Activated CD4-positive, alpha-beta T cell treated with anti-CD3 and anti-CD28 coated beads for 36 hours (primary cell): Measurements from ENCODE around the gene CCL25. TPM values are rescaled to one million over a fixed set of nuclear protein-coding genes. Genes with fewer than 3 reads are reported as not detected.
"Not testable (repeated sequence)": the region's sequence is repeated elsewhere in the genome, so short reads cannot be mapped to it uniquely, and the experiment has no call there.

Experiments used
- ATAC-seq: fragments of 200-7000 bp; cut with Tn5 transposase; one replicate; pipeline ENCODE4 v1.10.0; 2021; ENCODE audit warnings: mild to moderate bottlenecking, moderate library complexity
- CTCF ChIA-PET: fragments of 350-600 bp; sonication (Branson Sonifier 250); formaldehyde crosslinking; loops from one replicate; lab custom pipeline; 2021; ENCODE audit warnings: antibody characterized with exemption; lab: Charles Lee
- POLR2A ChIA-PET: fragments of 350-600 bp; sonication (Branson Sonifier 250); formaldehyde crosslinking; loops from one replicate; lab custom pipeline; 2021; ENCODE audit warnings: antibody characterized with exemption, inconsistent platforms; lab: Charles Lee
- DNase-seq: peaks from one replicate; pipeline ENCODE4 v3.0.0-alpha.2; 2020
- H3K27ac Mint-ChIP-seq: one replicate; pipeline ENCODE4 v1.8.0; 2021; ENCODE audit warnings: mixed read lengths
- H3K27me3 Mint-ChIP-seq: one replicate; pipeline ENCODE4 v1.8.0; 2021; ENCODE audit warnings: mixed read lengths
- H3K36me3 Mint-ChIP-seq: one replicate; pipeline ENCODE4 v1.8.0; 2021; ENCODE audit warnings: low read depth, mixed read lengths
- H3K4me1 Mint-ChIP-seq: one replicate; pipeline ENCODE4 v1.8.0; 2021; ENCODE audit warnings: mixed read lengths
- H3K4me3 Mint-ChIP-seq: one replicate; pipeline ENCODE4 v1.8.0; 2021; ENCODE audit warnings: mild to moderate bottlenecking, moderate library complexity, mixed read lengths
- H3K9me3 Mint-ChIP-seq: one replicate; pipeline ENCODE4 v1.8.0; 2021; ENCODE audit warnings: low read depth, mixed read lengths
- intact Hi-C, 2 experiments: fragments of 100-400 bp; cut with DNase I in 1 of 2; cut with micrococcal nuclease in 1 of 2; formaldehyde crosslinking; loops; one replicate each; pipeline versions ENCODE4 v1.14.2 to v1.15.1; 2022 to 2024; cut with DNase I, micrococcal nuclease
- total RNA-seq, 2 experiments: library from RNA; stranded (reverse); gene quantifications; one replicate each; pipeline ENCODE4 v1.2.3, GENCODE V29; 2021

Gene CCL25
- total RNA-seq, result under 1 TPM in 1 of 2 experiments, not detected in 1; 0.26 TPM

- H3K4me1 Mint-ChIP-seq, result peaks cover 11% of the 10 kb centered on the region
- no peaks in the 10 kb centered on the region for H3K36me3 Mint-ChIP-seq
- ATAC-seq (no peak), DNase-seq (no peak)
- H3K27me3 Mint-ChIP-seq, result peaks cover 3% of the 10 kb centered on the region
- no peak within 1 kb of the TSS for H3K4me3 Mint-ChIP-seq
- POLR2A ChIA-PET, result interaction anchor here (0.5 kb wide), 1 partner anchor 239 kb away, joined by 4 read pairs; no protein-coding TSS in a partner anchor
- H3K9me3 Mint-ChIP-seq, result no peaks in the 10 kb centered on the region
- intact Hi-C loops, result no loop called here
- no peak within 1 kb of the TSS for H3K27ac Mint-ChIP-seq
- CTCF ChIA-PET, result no interaction called here
These were observed at the start of gene CCL25 for GRCh38 chr19:8052464-8052859. TSS of gene CCL25 (plus strand) at chr19:8052760. CDS start at chr19:8053050, 290 bp downstream.

GRCh38 chr19:8004001-8004400 lies 48.6 kb upstream of the CCL25 start:
- POLR2A ChIA-PET, result interaction anchor here (0.7 kb wide), 1 partner anchor 60 kb away, joined by 17 read pairs; no protein-coding TSS in a partner anchor
- Mint-ChIP-seq H3K9me3 (no peaks in the 10 kb centered on the region), H3K4me1 (peaks cover 44% of the 10 kb centered on the region), H3K36me3 (peaks cover 19% of the 10 kb centered on the region), H3K27ac (peak overlapping the region; percentile 94), H3K4me3 (peak overlapping the region; percentile 95), H3K27me3 (no peaks in the 10 kb centered on the region)
- DNase-seq (no peak), ATAC-seq (no peak)
- intact Hi-C loops, result loop anchor here (2.0 kb wide), 3 partner anchors 59 to 387 kb away; partner anchors contain the start of gene RAB11B (in 1 of the 2)
- CTCF ChIA-PET, result interaction anchor here (0.7 to 2.9 kb wide), 2 partner anchors 27 to 60 kb away, joined by 6 to 9 read pairs; partner anchors contain the start of gene TIMM44

- DNase-seq (peak; percentile 44), ATAC-seq (peak; percentile 4)
- CTCF ChIA-PET, result interaction anchor here (0.6 to 2.9 kb wide), 3 partner anchors 26 to 508 kb away, joined by 3 to 9 read pairs (median 6); partner anchors contain the start of gene TIMM44
- no peaks in the 10 kb centered on the region for H3K9me3 Mint-ChIP-seq
- H3K4me3 Mint-ChIP-seq, result peak overlapping the region; percentile 95
- H3K4me1 Mint-ChIP-seq, result peaks cover 42% of the 10 kb centered on the region
- POLR2A ChIA-PET, result interaction anchor here (0.6 to 0.7 kb wide), 2 partner anchors 44 to 60 kb away, joined by 4 to 17 read pairs; no protein-coding TSS in a partner anchor
- peak overlapping the region; percentile 94 for H3K27ac Mint-ChIP-seq
- intact Hi-C loops, result loop anchor here (1.0 to 5.0 kb wide), 12 partner anchors 45 to 1432 kb away; partner anchors contain the start of genes MAP2K7 (in 1 of the 2), MBD3L1 (in 1 of the 2), NDUFA7 (in 1 of the 2) and RAB11B (in 1 of the 2)
- H3K27me3 Mint-ChIP-seq, result no peaks in the 10 kb centered on the region
- peaks cover 16% of the 10 kb centered on the region for H3K36me3 Mint-ChIP-seq
These were observed 47.6 kb upstream of the CCL25 start for GRCh38 chr19:8004723-8005513.

GRCh38 chr19:8005534-8006256 lies 46.9 kb upstream of the CCL25 start, which contains the start of gene ELAVL1:
TSS of gene ELAVL1 (minus strand) at chr19:8005641. CDS start at chr19:7991815, 13,826 bp downstream.
- CTCF ChIA-PET, result interaction anchor here (0.6 to 2.9 kb wide), 5 partner anchors 60 to 509 kb away, joined by 3 to 9 read pairs (median 5); partner anchors contain the start of genes SNAPC2 and TIMM44
- peak; percentile 93 for ATAC-seq
- Mint-ChIP-seq H3K9me3 (no peaks in the 10 kb centered on the region), H3K27ac (peak within 1 kb of the TSS; percentile 94), H3K36me3 (peaks cover 13% of the 10 kb centered on the region), H3K4me3 (peak within 1 kb of the TSS; percentile 95), H3K4me1 (peaks cover 36% of the 10 kb centered on the region), H3K27me3 (no peaks in the 10 kb centered on the region)
- POLR2A ChIA-PET, result interaction anchor here (1.3 kb wide), 1 partner anchor 62 kb away, joined by 3 read pairs; the partner anchor contains the start of gene TIMM44
- peak; percentile 95 for DNase-seq
- intact Hi-C loops, result loop anchor here (1.0 to 5.0 kb wide), 12 partner anchors 45 to 1432 kb away; partner anchors contain the start of genes MAP2K7 (in 1 of the 2), MBD3L1 (in 1 of the 2), NDUFA7 (in 1 of the 2) and RAB11B (in 1 of the 2)

GRCh38 chr19:8017808-8018207 lies 34.8 kb upstream of the CCL25 start:
- ATAC-seq (peak; percentile 93), DNase-seq (peak; percentile 61)
- ChIA-PET CTCF (no interaction called here), POLR2A (no interaction called here)
- Mint-ChIP-seq H3K36me3 (peaks cover 2% of the 10 kb centered on the region), H3K27ac (no peak overlapping the region), H3K4me3 (no peak overlapping the region), H3K9me3 (no peaks in the 10 kb centered on the region), H3K4me1 (no peaks in the 10 kb centered on the region), H3K27me3 (no peaks in the 10 kb centered on the region)
- intact Hi-C loops, result no loop called here

- H3K36me3 Mint-ChIP-seq, result peaks cover 2% of the 10 kb centered on the region
- ChIA-PET POLR2A (no interaction called here), CTCF (no interaction called here)
- no peaks in the 10 kb centered on the region for H3K4me1 Mint-ChIP-seq
- no peaks in the 10 kb centered on the region for H3K9me3 Mint-ChIP-seq
- H3K27ac Mint-ChIP-seq, result no peak overlapping the region
- H3K27me3 Mint-ChIP-seq, result no peaks in the 10 kb centered on the region
- intact Hi-C loops, result no loop called here
- no peak for DNase-seq
- no peak overlapping the region for H3K4me3 Mint-ChIP-seq
- no peak for ATAC-seq
These were observed 31.9 kb upstream of the CCL25 start for GRCh38 chr19:8020681-8021080.

- Mint-ChIP-seq H3K27me3 (no peaks in the 10 kb centered on the region), H3K4me1 (no peaks in the 10 kb centered on the region), H3K9me3 (no peaks in the 10 kb centered on the region), H3K27ac (no peak overlapping the region), H3K36me3 (no peaks in the 10 kb centered on the region), H3K4me3 (no peak overlapping the region)
- CTCF ChIA-PET, result no interaction called here
- intact Hi-C loops, result no loop called here
- ATAC-seq, result no peak
- no peak for DNase-seq
- POLR2A ChIA-PET, result no interaction called here
These were observed 31.2 kb upstream of the CCL25 start for GRCh38 chr19:8021374-8021773.

- no peak for DNase-seq
- intact Hi-C loops, result no loop called here
- no peak for ATAC-seq
- Mint-ChIP-seq H3K4me1 (no peaks in the 10 kb centered on the region), H3K4me3 (no peak overlapping the region), H3K36me3 (no peaks in the 10 kb centered on the region), H3K9me3 (no peaks in the 10 kb centered on the region), H3K27me3 (no peaks in the 10 kb centered on the region), H3K27ac (no peak overlapping the region)
- POLR2A ChIA-PET, result no interaction called here
- CTCF ChIA-PET, result no interaction called here
These were observed 30.3 kb upstream of the CCL25 start for GRCh38 chr19:8022275-8022674.

GRCh38 chr19:8023371-8023770 lies 29.2 kb upstream of the CCL25 start:
- no peak for DNase-seq
- Mint-ChIP-seq H3K9me3 (no peaks in the 10 kb centered on the region), H3K36me3 (no peaks in the 10 kb centered on the region), H3K27me3 (no peaks in the 10 kb centered on the region), H3K4me3 (no peak overlapping the region), H3K27ac (no peak overlapping the region), H3K4me1 (no peaks in the 10 kb centered on the region)
- intact Hi-C loops, result no loop called here
- CTCF ChIA-PET, result interaction anchor here (0.6 kb wide), 1 partner anchor 28 kb away, joined by 3 read pairs; no protein-coding TSS in a partner anchor
- no peak for ATAC-seq
- POLR2A ChIA-PET, result no interaction called here

- POLR2A ChIA-PET, H3K27ac Mint-ChIP-seq, H3K9me3 Mint-ChIP-seq, DNase-seq, H3K27me3 Mint-ChIP-seq, intact Hi-C loops, H3K4me3 Mint-ChIP-seq, H3K4me1 Mint-ChIP-seq, H3K36me3 Mint-ChIP-seq, ATAC-seq: not testable (repeated sequence)
- CTCF ChIA-PET, result interaction anchor here (0.6 kb wide), 1 partner anchor 29 kb away, joined by 3 read pairs; no protein-coding TSS in a partner anchor
These were observed 28.3 kb upstream of the CCL25 start for GRCh38 chr19:8024256-8024655.

- no peaks in the 10 kb centered on the region for H3K9me3 Mint-ChIP-seq
- no peaks in the 10 kb centered on the region for H3K27me3 Mint-ChIP-seq
- ChIA-PET CTCF (no interaction called here), POLR2A (no interaction called here)
- DNase-seq (no peak), ATAC-seq (no peak)
- H3K36me3 Mint-ChIP-seq, result no peaks in the 10 kb centered on the region
- no peaks in the 10 kb centered on the region for H3K4me1 Mint-ChIP-seq
- H3K4me3 Mint-ChIP-seq, result no peak overlapping the region
- no peak overlapping the region for H3K27ac Mint-ChIP-seq
- intact Hi-C loops, result no loop called here
These were observed 27.2 kb upstream of the CCL25 start for GRCh38 chr19:8025316-8025715.
